Natural killer cell treated with Interleukin-12 subunit alpha and Interleukin-12 subunit beta and Interleukin-15 and Interleukin-18, amount 100 ng/mL, for 72 hours (primary cell): Measurements from ENCODE around the gene MGAT2. TPM values are rescaled to one million over a fixed set of nuclear protein-coding genes. Genes with fewer than 3 reads are reported as not detected.
A peak's percentile ranks its signal among the peaks of the same experiment; 100 is the strongest.

Experiments
- ATAC-seq, 2 donors: fragments of 150-1000 bp; cut with Tn5 transposase in 1 of 2; sonication (Bioruptor Pico), chemical (Tn5 transposase) in 1 of 2; 2 replicates each; pipeline ENCODE4 v1.10.0; 2021
- DNase-seq: peaks from one replicate; pipeline ENCODE4 v3.0.0; 2022; ENCODE audit warnings: low spot score
- H3K27ac Mint-ChIP-seq, 2 donors: 1 replicate in 1 of 2; 2 replicates in 1 of 2; pipeline ENCODE4 v1.8.0; 2022; ENCODE audit warnings: mixed read lengths in 2 of 2, mild to moderate bottlenecking in 1 of 2, moderate library complexity in 1 of 2
- H3K27me3 Mint-ChIP-seq, 2 donors: 1 replicate in 1 of 2; 2 replicates in 1 of 2; pipeline ENCODE4 v1.8.0; 2022; ENCODE audit warnings: mixed read lengths in 2 of 2
- H3K36me3 Mint-ChIP-seq: one replicate; pipeline ENCODE4 v1.8.0; 2022; ENCODE audit warnings: mixed read lengths
- H3K4me1 Mint-ChIP-seq, 2 donors: 1 replicate in 1 of 2; 2 replicates in 1 of 2; pipeline ENCODE4 v1.8.0; 2022; ENCODE audit warnings: low read depth in 2 of 2, mixed read lengths in 2 of 2, mild to moderate bottlenecking in 1 of 2
- H3K4me3 Mint-ChIP-seq: one replicate; pipeline ENCODE4 v1.8.0; 2022; ENCODE audit warnings: mixed read lengths
- H3K9me3 Mint-ChIP-seq: 2 replicates; pipeline ENCODE4 v1.8.0; 2022; ENCODE audit warnings: mixed read lengths
- total RNA-seq, 2 donors: library from RNA; stranded (reverse); gene quantifications; one replicate each; pipeline ENCODE4 v1.2.3, GENCODE V29; 2022

MGAT2 gene
- total RNA-seq, 2 donors from 2014 or later = 76.3 to 93.6 TPM

DNA sequence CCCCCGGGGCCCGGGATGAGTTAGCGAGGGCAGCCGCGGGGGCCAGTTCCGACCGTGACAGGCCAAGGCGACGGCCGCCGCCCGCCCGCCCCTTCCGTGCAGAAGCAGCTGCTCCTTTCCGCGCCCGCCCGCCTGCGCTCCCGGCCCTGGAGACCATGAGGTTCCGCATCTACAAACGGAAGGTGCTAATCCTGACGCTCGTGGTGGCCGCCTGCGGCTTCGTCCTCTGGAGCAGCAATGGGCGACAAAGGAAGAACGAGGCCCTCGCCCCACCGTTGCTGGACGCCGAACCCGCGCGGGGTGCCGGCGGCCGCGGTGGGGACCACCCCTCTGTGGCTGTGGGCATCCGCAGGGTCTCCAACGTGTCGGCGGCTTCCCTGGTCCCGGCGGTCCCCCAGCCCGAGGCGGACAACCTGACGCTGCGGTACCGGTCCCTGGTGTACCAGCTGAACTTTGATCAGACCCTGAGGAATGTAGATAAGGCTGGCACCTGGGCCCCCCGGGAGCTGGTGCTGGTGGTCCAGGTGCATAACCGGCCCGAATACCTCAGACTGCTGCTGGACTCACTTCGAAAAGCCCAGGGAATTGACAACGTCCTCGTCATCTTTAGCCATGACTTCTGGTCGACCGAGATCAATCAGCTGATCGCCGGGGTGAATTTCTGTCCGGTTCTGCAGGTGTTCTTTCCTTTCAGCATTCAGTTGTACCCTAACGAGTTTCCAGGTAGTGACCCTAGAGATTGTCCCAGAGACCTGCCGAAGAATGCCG is 699 bp downstream of the MGAT2 start:
- peaks cover 29 to 45% of the 10 kb centered on the region in 2 donors for H3K4me1 Mint-ChIP-seq
- DNase-seq (peak; percentile 78), ATAC-seq (peak; percentile 52 to 53)
- no peaks in the 10 kb centered on the region for H3K9me3 Mint-ChIP-seq
- no peaks in the 10 kb centered on the region for H3K27me3 Mint-ChIP-seq
- H3K27ac Mint-ChIP-seq = peak overlapping the region; percentile 95 to 100
- H3K4me3 Mint-ChIP-seq = peak overlapping the region; percentile 91
- H3K36me3 Mint-ChIP-seq = peaks cover 23% of the 10 kb centered on the region

DNA sequence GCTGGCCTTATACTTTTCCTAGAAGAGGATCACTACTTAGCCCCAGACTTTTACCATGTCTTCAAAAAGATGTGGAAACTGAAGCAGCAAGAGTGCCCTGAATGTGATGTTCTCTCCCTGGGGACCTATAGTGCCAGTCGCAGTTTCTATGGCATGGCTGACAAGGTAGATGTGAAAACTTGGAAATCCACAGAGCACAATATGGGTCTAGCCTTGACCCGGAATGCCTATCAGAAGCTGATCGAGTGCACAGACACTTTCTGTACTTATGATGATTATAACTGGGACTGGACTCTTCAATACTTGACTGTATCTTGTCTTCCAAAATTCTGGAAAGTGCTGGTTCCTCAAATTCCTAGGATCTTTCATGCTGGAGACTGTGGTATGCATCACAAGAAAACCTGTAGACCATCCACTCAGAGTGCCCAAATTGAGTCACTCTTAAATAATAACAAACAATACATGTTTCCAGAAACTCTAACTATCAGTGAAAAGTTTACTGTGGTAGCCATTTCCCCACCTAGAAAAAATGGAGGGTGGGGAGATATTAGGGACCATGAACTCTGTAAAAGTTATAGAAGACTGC is 1.5 kb downstream of the MGAT2 start:
- H3K27ac Mint-ChIP-seq = peak overlapping the region; percentile 95 to 100
- DNase-seq = no peak
- H3K36me3 Mint-ChIP-seq = peaks cover 26% of the 10 kb centered on the region
- H3K9me3 Mint-ChIP-seq = no peaks in the 10 kb centered on the region
- no peak for ATAC-seq
- peaks cover 31 to 47% of the 10 kb centered on the region in 2 donors for H3K4me1 Mint-ChIP-seq
- peak overlapping the region; percentile 91 for H3K4me3 Mint-ChIP-seq
- H3K27me3 Mint-ChIP-seq = no peaks in the 10 kb centered on the region

DNA sequence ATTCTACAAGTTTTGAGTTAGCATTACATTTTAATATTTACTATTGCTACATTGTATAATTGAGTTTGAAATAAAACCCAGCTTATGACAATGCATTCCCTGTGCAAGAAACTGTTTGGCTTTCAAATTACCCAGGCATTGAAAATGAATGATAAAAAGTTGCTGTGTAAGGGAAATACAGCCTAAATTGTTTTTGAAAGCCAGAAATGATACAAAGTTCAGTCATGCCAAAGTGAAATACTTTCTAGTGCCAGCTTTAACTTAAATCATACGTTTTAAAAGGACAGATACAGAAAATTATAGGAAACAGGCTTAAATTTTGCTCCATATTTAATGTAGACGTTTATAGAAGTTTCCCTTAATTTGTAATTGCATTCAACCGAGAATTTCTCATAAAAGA is 2.8 kb downstream of the MGAT2 start:
- Mint-ChIP-seq H3K27ac (peak overlapping the region; percentile 68 to 100), H3K4me3 (peak overlapping the region; percentile 91), H3K36me3 (peaks cover 23% of the 10 kb centered on the region), H3K9me3 (no peaks in the 10 kb centered on the region), H3K27me3 (no peaks in the 10 kb centered on the region), H3K4me1 (peaks cover 27 to 40% of the 10 kb centered on the region in 2 donors)
- ATAC-seq (no peak), DNase-seq (no peak)

DNA sequence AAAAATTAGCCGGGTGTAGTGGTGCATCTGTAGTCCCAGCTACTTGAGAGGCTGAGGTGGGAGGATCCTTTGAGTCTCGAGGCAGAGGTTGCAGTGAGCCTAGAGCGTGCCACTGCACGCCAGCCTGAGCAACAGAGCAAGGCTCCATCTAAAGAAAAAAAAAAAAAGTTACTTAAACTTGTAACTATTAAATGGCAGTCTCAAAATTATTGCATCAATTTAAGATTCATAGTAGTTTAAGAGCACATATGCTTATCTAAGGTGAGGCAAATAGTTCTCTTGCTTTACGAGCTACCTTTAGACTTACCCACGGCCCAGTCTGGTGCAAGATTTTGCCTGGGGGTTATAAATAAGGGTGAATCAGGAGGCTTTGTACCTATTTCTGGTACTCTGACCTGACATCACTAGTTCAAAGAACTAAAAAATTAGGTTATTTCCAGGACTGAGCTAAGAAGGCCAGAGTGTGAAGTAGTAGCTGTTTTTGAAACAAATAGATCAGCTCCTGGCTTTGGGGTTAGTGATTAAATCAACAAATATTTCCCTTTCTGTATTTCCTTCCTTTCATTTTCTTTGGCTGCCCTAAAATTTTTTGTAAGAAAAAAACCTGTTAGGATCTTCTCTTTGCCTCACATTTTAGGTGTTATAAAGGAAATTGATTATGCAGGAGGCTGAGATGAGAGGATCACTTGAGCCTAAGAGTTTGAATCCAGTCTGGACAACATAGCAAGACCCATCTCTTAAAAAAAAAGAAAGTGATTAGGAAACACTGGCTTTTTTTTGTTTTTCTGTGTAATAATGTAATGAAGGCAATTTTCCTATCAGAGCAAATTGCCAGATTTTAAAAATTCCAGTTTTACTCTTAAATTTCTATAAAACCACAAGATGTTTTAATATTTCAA is 3.6 kb downstream of the MGAT2 start:
- ATAC-seq (no peak), DNase-seq (no peak)
- peaks cover 15% of the 10 kb centered on the region for H3K36me3 Mint-ChIP-seq
- H3K9me3 Mint-ChIP-seq = no peaks in the 10 kb centered on the region
- H3K4me3 Mint-ChIP-seq = peak overlapping the region; percentile 91
- peak overlapping the region; percentile 68 to 100 for H3K27ac Mint-ChIP-seq
- no peaks in the 10 kb centered on the region for H3K27me3 Mint-ChIP-seq
- H3K4me1 Mint-ChIP-seq = peaks cover 22 to 32% of the 10 kb centered on the region in 2 donors

DNA sequence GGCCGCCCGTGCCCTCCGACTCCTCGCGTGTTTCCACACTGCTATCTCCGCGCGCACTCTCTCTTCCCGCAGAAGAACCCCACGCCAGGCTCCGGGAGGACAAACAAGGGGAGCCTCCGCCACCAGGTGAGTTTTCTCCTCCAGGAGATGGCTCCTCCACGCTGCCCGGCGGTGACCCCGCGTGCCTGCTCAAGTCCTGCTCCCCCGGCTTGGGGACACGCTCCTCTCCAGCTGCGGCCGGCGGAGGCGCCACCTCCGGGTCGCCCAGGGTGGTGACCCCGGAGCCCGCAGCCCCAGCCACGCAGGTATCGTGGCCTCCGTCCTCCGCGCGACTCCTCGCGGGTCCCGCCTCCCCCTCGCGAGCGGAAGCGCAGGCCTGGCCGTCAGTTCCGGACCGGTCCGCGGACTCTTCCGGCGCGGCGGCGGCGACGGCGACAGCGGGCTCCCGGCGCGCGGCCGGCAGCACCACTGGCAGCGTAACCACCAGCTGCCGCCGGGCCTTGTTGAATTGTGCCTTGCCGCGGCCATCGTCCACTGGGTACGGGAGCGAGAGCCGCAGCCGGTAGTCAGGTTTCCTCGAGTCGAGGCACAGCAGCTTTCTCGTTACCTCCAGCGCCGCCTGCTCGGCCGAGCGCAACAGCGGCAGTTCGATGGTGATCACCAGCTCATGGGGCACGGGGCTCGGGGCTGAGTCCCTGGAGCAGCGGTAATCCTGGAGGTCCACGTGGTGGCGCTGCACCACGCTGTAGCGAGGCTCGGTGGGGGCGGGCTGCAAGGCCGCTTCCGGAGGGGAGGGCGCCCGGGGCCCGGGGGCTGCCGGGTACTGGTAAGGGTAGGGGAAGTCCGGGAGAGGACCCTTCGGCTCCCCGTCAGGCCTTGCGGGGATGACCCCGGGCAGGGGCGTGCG is 13.3 kb downstream of the MGAT2 start:
- no peaks in the 10 kb centered on the region for H3K27me3 Mint-ChIP-seq
- H3K27ac Mint-ChIP-seq = peak overlapping the region; percentile 90 to 96
- no peaks in the 10 kb centered on the region for H3K9me3 Mint-ChIP-seq
- peaks cover 25 to 46% of the 10 kb centered on the region in 2 donors for H3K4me1 Mint-ChIP-seq
- H3K4me3 Mint-ChIP-seq = peak overlapping the region; percentile 99
- peaks cover 21% of the 10 kb centered on the region for H3K36me3 Mint-ChIP-seq
- ATAC-seq = peak; percentile 93 to 95
- peak; percentile 96 for DNase-seq

DNA sequence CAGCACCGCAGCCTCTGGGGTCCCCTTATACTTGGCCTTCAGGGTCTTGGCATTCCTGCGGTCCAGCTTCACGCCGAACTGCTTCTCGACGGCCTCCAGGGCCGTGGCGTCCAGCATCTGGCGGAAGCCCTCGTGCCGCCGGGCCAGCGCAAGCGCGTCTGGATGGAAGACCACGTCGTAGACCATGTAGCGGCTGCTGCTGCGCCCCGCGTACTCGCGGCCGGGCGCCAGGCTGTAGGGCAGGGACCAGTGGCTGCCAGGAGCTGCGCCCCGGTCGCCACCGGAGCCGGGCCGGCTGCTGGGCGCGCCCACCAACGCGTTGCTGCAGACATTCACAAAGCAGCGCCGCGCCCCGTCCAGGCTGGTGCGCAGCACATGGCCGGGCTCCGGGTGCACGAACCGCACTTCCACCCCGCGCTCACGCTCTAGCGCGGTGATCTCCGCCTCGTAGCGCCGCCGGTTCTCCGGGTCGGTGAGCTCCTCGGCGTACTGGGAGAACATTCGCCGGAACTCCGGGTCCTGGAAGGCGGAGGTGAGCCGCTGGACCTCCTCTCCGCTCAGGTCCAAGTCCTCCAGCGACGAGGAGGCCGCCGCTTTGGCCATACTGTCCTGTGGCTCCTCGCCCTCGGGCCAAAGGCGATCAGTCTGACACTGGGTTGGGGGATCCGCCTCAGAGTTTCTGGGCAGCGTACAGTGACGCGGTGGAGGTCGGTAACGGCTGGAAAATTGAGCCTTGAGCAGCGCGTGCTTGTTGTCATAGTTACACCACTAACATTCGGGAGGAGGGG is 14.1 kb downstream of the MGAT2 start, which contains the start of gene DNAAF2:
Gene DNAAF2 (minus strand): TSS at position 698 of the 788 bp plus-strand sequence. CDS start 95 bp downstream, at position 603.
- Mint-ChIP-seq H3K9me3 (no peaks in the 10 kb centered on the region), H3K4me3 (peak within 1 kb of the TSS; percentile 99), H3K4me1 (peaks cover 26 to 50% of the 10 kb centered on the region in 2 donors), H3K36me3 (peaks cover 24% of the 10 kb centered on the region), H3K27ac (peak within 1 kb of the TSS; percentile 90 to 96), H3K27me3 (no peaks in the 10 kb centered on the region)
- ATAC-seq (peak; percentile 62), DNase-seq (peak; percentile 68)

DNA sequence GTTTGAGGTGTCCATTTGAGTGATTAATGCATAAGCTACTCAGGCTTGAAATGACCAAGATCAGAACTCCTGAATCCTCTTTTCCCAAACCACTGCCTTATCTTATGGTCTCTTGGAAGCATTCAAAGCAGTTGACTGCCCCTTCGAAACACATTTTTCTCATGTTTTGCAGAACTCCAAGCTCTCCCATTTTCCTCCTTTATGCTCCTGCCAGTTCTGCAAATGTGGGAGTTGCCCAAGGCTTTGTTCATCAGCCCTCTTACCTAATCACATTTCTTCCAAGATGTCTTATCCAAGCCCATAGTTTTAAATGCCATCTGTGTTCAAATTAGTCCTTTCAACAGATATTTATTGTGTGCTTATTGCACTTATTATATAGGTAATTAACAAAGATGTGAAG is 16.3 kb downstream of the MGAT2 start:
- H3K9me3 Mint-ChIP-seq = no peaks in the 10 kb centered on the region
- peak overlapping the region; percentile 90 to 96 for H3K27ac Mint-ChIP-seq
- H3K4me1 Mint-ChIP-seq = peaks cover 26 to 52% of the 10 kb centered on the region in 2 donors
- no peak for ATAC-seq
- H3K27me3 Mint-ChIP-seq = no peaks in the 10 kb centered on the region
- H3K36me3 Mint-ChIP-seq = peaks cover 18% of the 10 kb centered on the region
- peak overlapping the region; percentile 99 for H3K4me3 Mint-ChIP-seq
- DNase-seq = no peak

DNA sequence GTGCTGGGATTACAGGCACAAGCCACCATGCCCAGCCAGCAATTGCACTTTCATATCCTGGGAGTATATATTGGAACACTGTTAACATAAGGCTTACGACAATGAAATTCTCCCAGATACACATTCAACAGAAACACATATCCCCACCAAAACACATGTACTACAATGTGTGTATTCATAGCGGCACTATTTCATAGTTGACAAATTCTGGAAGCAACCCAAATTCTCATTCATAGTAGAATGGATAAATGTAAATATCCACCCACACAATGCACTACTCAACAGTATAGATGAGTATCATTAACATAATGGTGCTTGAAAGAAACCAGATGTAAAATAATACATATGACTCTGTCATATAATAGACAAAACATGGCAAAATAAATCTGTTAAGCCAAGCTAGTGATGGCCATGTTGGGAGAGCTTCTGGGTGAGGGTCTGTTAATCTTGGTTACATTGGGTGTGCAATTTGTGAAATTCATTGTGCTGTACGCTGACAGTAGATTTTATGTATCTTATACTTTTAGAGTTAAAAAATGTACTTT is 17.0 kb downstream of the MGAT2 start:
- Mint-ChIP-seq H3K4me3 (peak overlapping the region; percentile 99), H3K27me3 (no peaks in the 10 kb centered on the region), H3K4me1 (peaks cover 33 to 59% of the 10 kb centered on the region in 2 donors), H3K9me3 (no peaks in the 10 kb centered on the region), H3K36me3 (peaks cover 18% of the 10 kb centered on the region), H3K27ac (peak overlapping the region; percentile 90 to 96)
- DNase-seq (no peak), ATAC-seq (no peak)

DNA sequence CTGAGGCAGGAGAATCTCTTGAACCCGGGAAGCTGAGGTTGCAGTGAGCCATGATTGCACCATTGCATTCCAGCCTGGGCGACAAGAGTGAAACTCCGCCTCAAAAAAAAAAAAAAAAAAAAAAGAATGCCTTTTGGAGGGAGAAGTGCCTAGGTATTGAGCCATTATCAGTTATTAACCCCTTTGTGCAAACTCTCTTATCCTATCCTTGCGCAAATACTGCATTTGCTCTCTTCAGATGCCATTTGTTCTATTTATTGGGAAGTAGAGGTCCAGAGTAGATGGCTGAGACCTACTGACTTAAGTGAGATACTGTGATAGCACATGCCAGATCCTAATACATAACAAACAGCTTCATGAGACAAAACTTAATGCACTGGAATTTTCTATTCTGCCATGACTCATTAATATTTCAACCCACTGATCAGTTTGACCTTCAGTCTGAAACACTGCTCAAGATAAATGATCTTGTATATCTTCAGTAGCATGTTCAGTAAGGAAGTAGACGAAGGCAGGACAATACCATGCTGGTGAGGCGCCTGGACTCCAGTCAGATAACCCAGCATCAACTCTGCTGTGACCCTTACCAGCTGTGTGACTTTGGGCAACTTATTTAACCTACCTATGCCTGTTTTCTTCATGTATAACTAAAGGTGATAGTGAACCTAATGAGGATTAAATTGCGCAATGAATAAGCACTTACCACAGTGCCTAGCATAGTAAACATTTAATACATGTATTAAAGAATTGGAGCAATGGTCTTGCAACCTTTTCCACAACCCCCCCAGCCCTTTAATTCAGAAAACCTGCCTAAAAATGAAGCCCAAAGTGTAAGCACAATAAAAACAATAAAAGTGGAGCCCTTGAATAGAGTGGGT is 20.2 kb downstream of the MGAT2 start:
- ATAC-seq = no peak
- Mint-ChIP-seq H3K4me3 (no peak overlapping the region), H3K27ac (peak overlapping the region in 1 of 2 donors; percentile 22), H3K27me3 (no peaks in the 10 kb centered on the region), H3K36me3 (peaks cover 18% of the 10 kb centered on the region), H3K9me3 (no peaks in the 10 kb centered on the region), H3K4me1 (peaks cover 24 to 46% of the 10 kb centered on the region in 2 donors)
- no peak for DNase-seq

DNA sequence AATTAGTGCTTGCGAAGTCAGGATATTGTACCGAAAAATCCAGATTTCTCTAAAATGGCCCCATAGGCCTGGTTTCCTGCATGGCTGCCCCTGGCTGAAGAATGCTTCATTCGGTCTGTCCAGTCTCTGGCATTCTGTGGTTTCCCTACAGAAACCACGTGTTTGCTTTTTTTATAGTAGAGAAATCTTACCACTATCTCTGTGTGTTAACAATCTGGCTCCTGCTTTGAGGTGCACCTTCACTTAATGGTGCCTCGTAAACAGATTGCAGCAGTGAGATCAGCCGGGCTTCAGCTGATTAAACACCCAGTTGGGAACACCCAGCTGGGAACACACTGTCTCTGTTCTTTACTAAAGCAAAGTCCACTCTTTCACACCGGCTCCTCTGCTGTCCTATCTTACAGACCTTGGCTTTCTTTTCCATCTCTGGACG is 21.1 kb downstream of the MGAT2 start:
- ATAC-seq (no peak), DNase-seq (no peak)
- H3K27ac Mint-ChIP-seq = peak overlapping the region; percentile 8 to 23
- no peaks in the 10 kb centered on the region for H3K27me3 Mint-ChIP-seq
- peaks cover 15% of the 10 kb centered on the region for H3K36me3 Mint-ChIP-seq
- H3K9me3 Mint-ChIP-seq = no peaks in the 10 kb centered on the region
- peak overlapping the region; percentile 2 for H3K4me3 Mint-ChIP-seq
- peaks cover 23 to 39% of the 10 kb centered on the region in 2 donors for H3K4me1 Mint-ChIP-seq

DNA sequence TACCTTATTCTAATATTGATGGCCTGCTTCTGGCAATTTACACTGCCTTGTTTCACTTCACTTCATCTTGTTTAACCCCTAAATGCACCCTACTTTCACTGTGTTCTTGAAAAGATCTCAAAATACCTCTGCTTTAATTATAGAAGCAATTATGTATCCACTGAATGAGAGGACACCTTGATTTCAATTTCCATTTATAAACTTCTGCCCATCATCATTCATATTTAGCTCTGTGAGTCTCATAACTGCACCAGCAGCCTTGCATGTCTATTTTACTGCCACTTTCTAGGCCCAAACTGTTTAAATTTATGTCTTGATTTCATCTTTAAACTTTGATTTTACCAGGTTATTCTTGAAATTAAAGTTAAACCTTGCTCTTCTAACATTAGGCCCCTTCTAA is 21.6 kb downstream of the MGAT2 start:
- H3K4me1 Mint-ChIP-seq = peaks cover 20 to 39% of the 10 kb centered on the region in 2 donors
- H3K27ac Mint-ChIP-seq = peak overlapping the region; percentile 8 to 23
- H3K9me3 Mint-ChIP-seq = no peaks in the 10 kb centered on the region
- peaks cover 10% of the 10 kb centered on the region for H3K36me3 Mint-ChIP-seq
- no peaks in the 10 kb centered on the region for H3K27me3 Mint-ChIP-seq
- H3K4me3 Mint-ChIP-seq = peak overlapping the region; percentile 2
- no peak for ATAC-seq
- no peak for DNase-seq
